ENCODE results near the gene CSNK1A1.

GRCh38 chr5:149518620-149519019, 32.6 kb downstream of the CSNK1A1 start:
- TF ChIP-seq REST (IDR thresholded peaks at IDR 0.05; ENCODE audit: low read depth) (no peak), RAD21 (IDR thresholded peaks at IDR 0.05; ENCODE audit: low read depth) (no peak), EGR1 (IDR thresholded peaks at IDR 0.05) (no peak), YY1 (IDR thresholded peaks at IDR 0.05; ENCODE audit: low read depth) (no peak), MAX (IDR thresholded peaks at IDR 0.05) (no peak), TCF12 (IDR thresholded peaks at IDR 0.05; ENCODE audit: low read depth) (no peak), EP300 (IDR thresholded peaks at IDR 0.05; ENCODE audit: borderline replicate concordance) (no peak), USF1 (IDR thresholded peaks at IDR 0.05) (no peak), CEBPB (IDR thresholded peaks at IDR 0.05) (no peak), NFIC (IDR thresholded peaks at IDR 0.05) (no peak), FOXM1 (IDR thresholded peaks at IDR 0.05; ENCODE audit: borderline replicate concordance, low read depth) (no peak), CREB1 (IDR thresholded peaks at IDR 0.05; ENCODE audit: low read depth) (no peak), ZBTB7A (IDR thresholded peaks at IDR 0.05; ENCODE audit: low read depth) (no peak), TAF1 (IDR thresholded peaks at IDR 0.05; ENCODE audit: low read depth) (no peak)

All from Ishikawa (cell line).